Activated naive CD8-positive, alpha-beta T cell (primary cell): ENCODE data around the gene ZBTB9.

Experiments
- H3K27ac Mint-ChIP-seq: one replicate; pipeline ENCODE4 v1.8.0; 2021; ENCODE audit warnings: mixed read lengths
- H3K27me3 Mint-ChIP-seq: one replicate; pipeline ENCODE4 v1.8.0; 2021; ENCODE audit warnings: mixed read lengths
- H3K36me3 Mint-ChIP-seq: one replicate; pipeline ENCODE4 v1.8.0; 2021; ENCODE audit warnings: mixed read lengths
- H3K4me1 Mint-ChIP-seq: one replicate; pipeline ENCODE4 v1.8.0; 2021; ENCODE audit warnings: low read depth, mixed read lengths
- H3K4me3 Mint-ChIP-seq: one replicate; pipeline ENCODE4 v1.8.0; 2021; ENCODE audit warnings: mild to moderate bottlenecking, mixed read lengths
- H3K9me3 Mint-ChIP-seq: one replicate; pipeline ENCODE4 v1.8.0; 2021; ENCODE audit warnings: low read depth, mixed read lengths

ZBTB9 gene

GRCh38 chr6:33416386-33417127 is 37.8 kb upstream of the ZBTB9 start:
- H3K27me3 Mint-ChIP-seq: no peaks in the 10 kb centered on the region

GRCh38 chr6:33417128-33417902 is 37.1 kb upstream of the ZBTB9 start:
- H3K4me3 Mint-ChIP-seq: peak overlapping the region; percentile 94
- no peaks in the 10 kb centered on the region for H3K27me3 Mint-ChIP-seq
- peak overlapping the region; percentile 99 for H3K27ac Mint-ChIP-seq
- H3K9me3 Mint-ChIP-seq: no peaks in the 10 kb centered on the region
- peaks cover 79% of the 10 kb centered on the region for H3K4me1 Mint-ChIP-seq
- peaks cover 2% of the 10 kb centered on the region for H3K36me3 Mint-ChIP-seq

More at GRCh38 chr6:33416386-33417127, 37.8 kb upstream of the ZBTB9 start:
- peak overlapping the region; percentile 94 for H3K4me3 Mint-ChIP-seq
- peaks cover 2% of the 10 kb centered on the region for H3K36me3 Mint-ChIP-seq
- H3K9me3 Mint-ChIP-seq: no peaks in the 10 kb centered on the region
- peaks cover 81% of the 10 kb centered on the region for H3K4me1 Mint-ChIP-seq
- H3K27ac Mint-ChIP-seq: peak overlapping the region; percentile 99

- Mint-ChIP-seq H3K4me1 (peaks cover 74% of the 10 kb centered on the region), H3K9me3 (no peaks in the 10 kb centered on the region), H3K27ac (peak within 1 kb of the TSS; percentile 99), H3K27me3 (no peaks in the 10 kb centered on the region), H3K4me3 (peak within 1 kb of the TSS; percentile 94), H3K36me3 (peaks cover 2% of the 10 kb centered on the region)
These were observed 36.3 kb upstream of the ZBTB9 start, which contains the start of gene CUTA for GRCh38 chr6:33417903-33418689. Gene CUTA, minus strand, starts transcription at chr6:33418107. Its CDS starts 107 bp downstream, at chr6:33418000.

GRCh38 chr6:33418690-33419291 is 35.6 kb upstream of the ZBTB9 start:
- peaks cover 2% of the 10 kb centered on the region for H3K36me3 Mint-ChIP-seq
- H3K27ac Mint-ChIP-seq: peak overlapping the region; percentile 99
- H3K9me3 Mint-ChIP-seq: no peaks in the 10 kb centered on the region
- H3K27me3 Mint-ChIP-seq: no peaks in the 10 kb centered on the region
- H3K4me3 Mint-ChIP-seq: peak overlapping the region; percentile 94
- peaks cover 74% of the 10 kb centered on the region for H3K4me1 Mint-ChIP-seq

GRCh38 chr6:33419580-33420490 is 34.5 kb upstream of the ZBTB9 start, which contains the start of gene SYNGAP1:
Gene SYNGAP1, plus strand, starts transcription at chr6:33420065. Its CDS starts 200 bp downstream, at chr6:33420265.
- Mint-ChIP-seq H3K36me3 (peaks cover 2% of the 10 kb centered on the region), H3K4me1 (peaks cover 75% of the 10 kb centered on the region), H3K27me3 (no peaks in the 10 kb centered on the region), H3K4me3 (peak within 1 kb of the TSS; percentile 94), H3K9me3 (no peaks in the 10 kb centered on the region), H3K27ac (peak within 1 kb of the TSS; percentile 99)

GRCh38 chr6:33420491-33421343 is 33.7 kb upstream of the ZBTB9 start:
- Mint-ChIP-seq H3K27ac (no peak overlapping the region), H3K27me3 (no peaks in the 10 kb centered on the region), H3K9me3 (no peaks in the 10 kb centered on the region), H3K4me3 (peak overlapping the region; percentile 46), H3K36me3 (peaks cover 2% of the 10 kb centered on the region), H3K4me1 (peaks cover 75% of the 10 kb centered on the region)

GRCh38 chr6:33421344-33421643 is 33.1 kb upstream of the ZBTB9 start:
- peaks cover 73% of the 10 kb centered on the region for H3K4me1 Mint-ChIP-seq

GRCh38 chr6:33423777-33424176 is 30.6 kb upstream of the ZBTB9 start:
- Mint-ChIP-seq H3K27ac (peak overlapping the region; percentile 84), H3K4me3 (peak overlapping the region; percentile 89), H3K36me3 (no peaks in the 10 kb centered on the region)

More at GRCh38 chr6:33421344-33421643, 33.1 kb upstream of the ZBTB9 start:
- Mint-ChIP-seq H3K9me3 (no peaks in the 10 kb centered on the region), H3K27me3 (no peaks in the 10 kb centered on the region), H3K36me3 (peaks cover 2% of the 10 kb centered on the region), H3K27ac (no peak overlapping the region), H3K4me3 (peak overlapping the region; percentile 44)

GRCh38 chr6:33424855-33425667 is 29.3 kb upstream of the ZBTB9 start:
- Mint-ChIP-seq H3K27me3 (no peaks in the 10 kb centered on the region), H3K4me3 (peak overlapping the region; percentile 89), H3K4me1 (peaks cover 69% of the 10 kb centered on the region), H3K9me3 (no peaks in the 10 kb centered on the region), H3K36me3 (no peaks in the 10 kb centered on the region), H3K27ac (peak overlapping the region; percentile 84)

More at GRCh38 chr6:33423777-33424176, 30.6 kb upstream of the ZBTB9 start:
- Mint-ChIP-seq H3K27me3 (no peaks in the 10 kb centered on the region), H3K4me1 (peaks cover 68% of the 10 kb centered on the region), H3K9me3 (no peaks in the 10 kb centered on the region)

GRCh38 chr6:33425668-33426577 is 28.5 kb upstream of the ZBTB9 start:
- H3K36me3 Mint-ChIP-seq: no peaks in the 10 kb centered on the region
- H3K9me3 Mint-ChIP-seq: no peaks in the 10 kb centered on the region
- H3K27me3 Mint-ChIP-seq: no peaks in the 10 kb centered on the region
- peak overlapping the region; percentile 84 for H3K27ac Mint-ChIP-seq
- H3K4me1 Mint-ChIP-seq: peaks cover 75% of the 10 kb centered on the region
- H3K4me3 Mint-ChIP-seq: peak overlapping the region; percentile 89

- no peaks in the 10 kb centered on the region for H3K36me3 Mint-ChIP-seq
- peak overlapping the region; percentile 94 for H3K27ac Mint-ChIP-seq
- no peaks in the 10 kb centered on the region for H3K9me3 Mint-ChIP-seq
- H3K4me3 Mint-ChIP-seq: peak overlapping the region; percentile 89
- H3K27me3 Mint-ChIP-seq: no peaks in the 10 kb centered on the region
- H3K4me1 Mint-ChIP-seq: peaks cover 71% of the 10 kb centered on the region
These were observed 27.5 kb upstream of the ZBTB9 start for GRCh38 chr6:33426590-33427511.
